ENCODE results near the gene SETD2. TPM values are rescaled to one million over a fixed set of nuclear protein-coding genes. Genes with fewer than 3 reads are reported as not detected.
"Not testable (repeated sequence)": the region's sequence is repeated elsewhere in the genome, so short reads cannot be mapped to it uniquely, and the experiment has no call there.

Gene SETD2
- total and polyA plus RNA-seq, 2 donors (not counting 1 experiment from before 2014, with no cell fraction given), result 22.6 to 91.4 TPM

DNA sequence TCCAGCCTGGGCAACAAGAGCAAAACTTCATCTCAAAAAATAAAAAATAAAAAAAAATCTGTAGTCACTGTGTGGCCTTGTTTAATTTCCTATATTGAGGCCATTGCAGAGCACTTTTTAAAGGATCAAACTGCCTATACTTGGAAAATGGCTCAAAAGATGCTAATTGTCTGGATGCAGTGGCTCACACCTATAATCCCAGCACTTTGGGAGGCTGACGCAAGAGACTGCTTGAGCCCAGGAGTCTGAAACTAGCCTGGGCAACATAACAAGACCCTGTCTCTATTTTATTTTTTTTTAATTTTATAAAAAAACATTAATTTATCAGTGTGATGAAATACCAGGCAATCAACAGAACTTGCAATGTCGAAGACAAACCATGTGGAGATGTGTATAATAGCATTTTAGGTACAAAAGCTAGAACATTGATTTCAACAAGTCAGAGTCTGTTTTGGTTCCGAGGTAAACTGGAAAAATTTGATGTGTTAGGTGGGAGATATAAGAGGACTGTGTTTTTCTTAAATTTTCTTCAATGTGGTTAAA, 47.0 kb upstream of the SETD2 start:
- no peaks in the 10 kb centered on the region for H3K9me3 ChIP-seq (ENCODE audit: control extremely low read depth in 1 of 3, control insufficient read depth in 2 of 3, insufficient read depth in 1 of 3, low read length in 2 of 3)
- no peak overlapping the region for H2AFZ ChIP-seq (ENCODE audit: insufficient read depth, low read depth, low read length, poor library complexity, severe bottlenecking)
- no peaks in the 10 kb centered on the region for H4K20me1 ChIP-seq (ENCODE audit: control insufficient read depth, insufficient read depth, low read length, poor library complexity, severe bottlenecking)
- intact Hi-C loops (cut with micrococcal nuclease), result no loop called here
- no peaks in the 10 kb centered on the region for H3K27me3 ChIP-seq (replicated peaks in 1 of 4; ENCODE audit: control extremely low read depth in 1 of 4, control insufficient read depth in 3 of 4, insufficient read depth in 4 of 4, low read length in 3 of 4)
- ChIA-PET POLR2A (no interaction called here), CTCF (no interaction called here)
- H3K4me3 Mint-ChIP-seq, result no peak overlapping the region
- no peak overlapping the region for H3K4me2 ChIP-seq (replicated peaks; ENCODE audit: low read depth, low read length, poor library complexity, severe bottlenecking)
- no peak overlapping the region for H3K27ac ChIP-seq (ENCODE audit: low read length in 2 of 2)
- ATAC-seq (ENCODE audit: low read depth), result no peak
- H3K79me2 ChIP-seq (ENCODE audit: control insufficient read depth, insufficient read depth, low read length), result no peaks in the 10 kb centered on the region
- no peaks in the 10 kb centered on the region for H3K9me3 Mint-ChIP-seq (ENCODE audit: insufficient read depth)
- H3K27me3 Mint-ChIP-seq, result no peaks in the 10 kb centered on the region
- no peaks in the 10 kb centered on the region for H3K36me3 ChIP-seq (replicated peaks in 1 of 2; ENCODE audit: control extremely low read depth in 1 of 2, control insufficient read depth in 1 of 2, extremely low read depth in 1 of 2, insufficient read depth in 2 of 2, low read length in 1 of 2)
- no peak overlapping the region for H3K4me3 ChIP-seq (ENCODE audit: control extremely low read depth in 1 of 5, extremely low read depth in 1 of 5, insufficient read depth in 1 of 5, low read depth in 2 of 5, low read length in 4 of 5)
- DNase-seq, result no peak
- H3K9ac ChIP-seq (ENCODE audit: low read length), result no peak overlapping the region
- no peaks in the 10 kb centered on the region for H3K4me1 ChIP-seq (ENCODE audit: control insufficient read depth in 2 of 2, insufficient read depth in 2 of 2, low read length in 2 of 2)
- 100% methylated on average over 1 of the region's 3 CpGs for WGBS (ENCODE audit: insufficient coverage)
- no peaks in the 10 kb centered on the region for H3K4me1 Mint-ChIP-seq
- TF ChIP-seq, protein P1, sequence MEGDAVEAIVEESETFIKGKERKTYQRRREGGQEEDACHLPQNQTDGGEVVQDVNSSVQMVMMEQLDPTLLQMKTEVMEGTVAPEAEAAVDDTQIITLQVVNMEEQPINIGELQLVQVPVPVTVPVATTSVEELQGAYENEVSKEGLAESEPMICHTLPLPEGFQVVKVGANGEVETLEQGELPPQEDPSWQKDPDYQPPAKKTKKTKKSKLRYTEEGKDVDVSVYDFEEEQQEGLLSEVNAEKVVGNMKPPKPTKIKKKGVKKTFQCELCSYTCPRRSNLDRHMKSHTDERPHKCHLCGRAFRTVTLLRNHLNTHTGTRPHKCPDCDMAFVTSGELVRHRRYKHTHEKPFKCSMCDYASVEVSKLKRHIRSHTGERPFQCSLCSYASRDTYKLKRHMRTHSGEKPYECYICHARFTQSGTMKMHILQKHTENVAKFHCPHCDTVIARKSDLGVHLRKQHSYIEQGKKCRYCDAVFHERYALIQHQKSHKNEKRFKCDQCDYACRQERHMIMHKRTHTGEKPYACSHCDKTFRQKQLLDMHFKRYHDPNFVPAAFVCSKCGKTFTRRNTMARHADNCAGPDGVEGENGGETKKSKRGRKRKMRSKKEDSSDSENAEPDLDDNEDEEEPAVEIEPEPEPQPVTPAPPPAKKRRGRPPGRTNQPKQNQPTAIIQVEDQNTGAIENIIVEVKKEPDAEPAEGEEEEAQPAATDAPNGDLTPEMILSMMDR (IDR thresholded peaks at IDR 0.05), result no peak
- TF ChIP-seq EZH2 (IDR thresholded peaks at IDR 0.05; ENCODE audit: borderline replicate concordance, insufficient read depth, low read depth, low read length, poor library complexity, severe bottlenecking), result no peak
- no peak overlapping the region for H3K27ac Mint-ChIP-seq

DNA sequence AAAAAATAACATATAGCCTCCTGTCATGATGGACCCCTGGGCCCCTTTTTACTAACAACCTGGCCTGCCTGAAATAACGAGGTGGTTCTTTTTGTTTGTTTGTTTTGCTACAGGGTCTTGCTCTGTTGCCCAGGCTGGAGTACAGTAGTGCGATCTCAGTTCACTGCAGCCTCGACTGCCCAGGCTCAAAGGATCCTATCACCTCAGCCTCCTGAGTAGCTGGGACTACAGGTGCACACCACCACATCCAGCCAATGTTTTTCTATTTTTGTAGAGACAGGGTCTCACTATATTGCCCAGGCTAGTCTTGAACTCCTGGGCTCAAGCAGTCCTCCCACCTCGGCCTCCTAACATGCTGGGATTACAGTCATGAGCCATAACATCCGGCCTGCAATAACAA, 42.1 kb upstream of the SETD2 start:
- 100% methylated on average over 4 of the region's 5 CpGs for WGBS (ENCODE audit: insufficient coverage)
- H4K20me1 ChIP-seq (ENCODE audit: control insufficient read depth, insufficient read depth, low read length, poor library complexity, severe bottlenecking); H3K27ac ChIP-seq (ENCODE audit: low read length in 2 of 2); intact Hi-C loops (cut with micrococcal nuclease); H3K4me1 Mint-ChIP-seq; H3K9me3 ChIP-seq (ENCODE audit: control extremely low read depth in 1 of 3, control insufficient read depth in 2 of 3, insufficient read depth in 1 of 3, low read length in 2 of 3); POLR2A ChIA-PET; H3K27ac Mint-ChIP-seq; H3K4me3 ChIP-seq (ENCODE audit: control extremely low read depth in 1 of 5, extremely low read depth in 1 of 5, insufficient read depth in 1 of 5, low read depth in 2 of 5, low read length in 4 of 5); H3K4me3 Mint-ChIP-seq; H3K27me3 Mint-ChIP-seq; H3K9ac ChIP-seq (ENCODE audit: low read length); H3K27me3 ChIP-seq (replicated peaks in 1 of 4; ENCODE audit: control extremely low read depth in 1 of 4, control insufficient read depth in 3 of 4, insufficient read depth in 4 of 4, low read length in 3 of 4); ATAC-seq (ENCODE audit: low read depth); DNase-seq; H3K4me1 ChIP-seq (ENCODE audit: control insufficient read depth in 2 of 2, insufficient read depth in 2 of 2, low read length in 2 of 2); H3K79me2 ChIP-seq (ENCODE audit: control insufficient read depth, insufficient read depth, low read length); H3K36me3 ChIP-seq (replicated peaks in 1 of 2; ENCODE audit: control extremely low read depth in 1 of 2, control insufficient read depth in 1 of 2, extremely low read depth in 1 of 2, insufficient read depth in 2 of 2, low read length in 1 of 2); H3K9me3 Mint-ChIP-seq (ENCODE audit: insufficient read depth); H2AFZ ChIP-seq (ENCODE audit: insufficient read depth, low read depth, low read length, poor library complexity, severe bottlenecking); H3K4me2 ChIP-seq (replicated peaks; ENCODE audit: low read depth, low read length, poor library complexity, severe bottlenecking): not testable (repeated sequence)
- CTCF ChIA-PET, result interaction anchor here (0.5 kb wide), 1 partner anchor 19 kb away, joined by 3 read pairs; no protein-coding TSS in a partner anchor

Data from B cell (primary cell).